Measurements from ENCODE around the gene KDM2A.
"Not testable (repeated sequence)": the region's sequence is repeated elsewhere in the genome, so short reads cannot be mapped to it uniquely, and the experiment has no call there.

The KDM2A gene

GRCh38 chr11:67126986-67127385 lies 7.9 kb downstream of the KDM2A start:
- Mint-ChIP-seq H3K27me3 (ENCODE audit: low read depth) (no peaks in the 10 kb centered on the region), H3K36me3 (ENCODE audit: low read depth) (peaks cover 20% of the 10 kb centered on the region), H3K4me1 (ENCODE audit: low read depth) (peaks cover 18% of the 10 kb centered on the region), H3K4me3 (no peak overlapping the region), H3K27ac (no peak overlapping the region), H3K9me3 (no peaks in the 10 kb centered on the region)

DNA sequence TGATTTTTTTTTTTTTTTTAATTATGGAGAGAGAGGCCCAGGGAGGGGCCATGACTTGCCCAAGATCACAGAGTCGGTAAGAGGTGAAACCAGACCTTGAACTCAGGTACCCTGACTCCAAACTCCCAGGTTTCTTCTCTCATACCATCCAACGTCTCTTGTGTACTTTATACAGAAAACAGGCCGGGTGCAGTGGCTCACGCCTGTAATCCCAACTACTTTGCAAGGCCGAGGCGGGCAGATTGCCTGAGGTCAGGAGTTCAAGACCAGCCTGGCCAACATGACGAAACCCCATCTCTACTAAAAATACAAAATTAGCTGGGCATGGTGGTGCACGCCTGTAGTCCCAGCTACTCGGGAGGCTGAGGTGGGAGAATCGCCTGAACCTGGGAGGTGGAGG lies 11.8 kb downstream of the KDM2A start:
- not testable (repeated sequence) for H3K27me3 Mint-ChIP-seq (ENCODE audit: low read depth); H3K27ac Mint-ChIP-seq; H3K9me3 Mint-ChIP-seq; H3K4me3 Mint-ChIP-seq
- Mint-ChIP-seq H3K36me3 (ENCODE audit: low read depth) (peaks cover 40% of the 10 kb centered on the region), H3K4me1 (ENCODE audit: low read depth) (peaks cover 16% of the 10 kb centered on the region)

GRCh38 chr11:67136156-67136555 lies 17.1 kb downstream of the KDM2A start:
- H3K27me3 Mint-ChIP-seq (ENCODE audit: low read depth) = no peaks in the 10 kb centered on the region
- peaks cover 13% of the 10 kb centered on the region for H3K4me1 Mint-ChIP-seq (ENCODE audit: low read depth)
- no peak overlapping the region for H3K27ac Mint-ChIP-seq
- no peak overlapping the region for H3K4me3 Mint-ChIP-seq
- peaks cover 52% of the 10 kb centered on the region for H3K36me3 Mint-ChIP-seq (ENCODE audit: low read depth)
- H3K9me3 Mint-ChIP-seq = no peaks in the 10 kb centered on the region

GRCh38 chr11:67138922-67139321 lies 19.9 kb downstream of the KDM2A start:
- no peaks in the 10 kb centered on the region for H3K27me3 Mint-ChIP-seq (ENCODE audit: low read depth)
- H3K36me3 Mint-ChIP-seq (ENCODE audit: low read depth) = peaks cover 37% of the 10 kb centered on the region

DNA sequence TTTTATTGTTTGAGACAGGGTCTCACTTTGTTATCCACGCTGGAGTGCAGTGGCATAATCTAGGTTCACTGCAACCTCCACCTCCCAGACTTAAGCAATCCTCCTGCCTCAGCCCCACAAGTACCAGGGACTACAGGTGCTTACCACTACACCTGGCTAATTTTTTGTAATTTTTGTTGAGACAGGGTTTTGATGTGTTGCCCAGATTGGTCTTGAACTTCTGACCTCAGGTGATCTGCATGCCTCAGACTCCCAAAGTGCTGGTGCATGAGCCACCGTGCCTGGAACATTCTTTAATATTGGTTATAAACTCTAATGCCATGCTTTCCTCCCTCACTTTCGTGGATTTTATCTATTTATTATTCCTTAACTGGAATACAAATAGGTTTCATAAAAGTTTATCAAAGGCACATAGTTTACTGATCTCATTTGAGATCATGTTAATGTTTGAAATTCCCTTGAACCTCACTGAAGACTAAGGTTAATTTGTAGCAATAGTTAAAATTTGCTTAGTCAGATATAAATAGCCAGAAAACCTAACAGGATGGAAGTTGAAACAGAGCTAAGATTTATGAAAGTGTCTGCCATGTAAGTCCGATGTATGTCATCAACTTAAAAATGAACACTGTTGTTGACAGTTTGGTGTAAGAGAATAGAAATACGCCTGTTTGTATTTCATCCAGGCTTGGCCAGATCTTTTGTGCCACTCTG lies 27.6 kb downstream of the KDM2A start:
- H3K27ac Mint-ChIP-seq = no peak overlapping the region
- no peak overlapping the region for H3K4me3 Mint-ChIP-seq
- H3K36me3 Mint-ChIP-seq (ENCODE audit: low read depth) = peaks cover 20% of the 10 kb centered on the region
- peaks cover 3% of the 10 kb centered on the region for H3K4me1 Mint-ChIP-seq (ENCODE audit: low read depth)
- H3K27me3 Mint-ChIP-seq (ENCODE audit: low read depth) = no peaks in the 10 kb centered on the region
- H3K9me3 Mint-ChIP-seq = no peaks in the 10 kb centered on the region

More at GRCh38 chr11:67138922-67139321, 19.9 kb downstream of the KDM2A start:
- no peaks in the 10 kb centered on the region for H3K9me3 Mint-ChIP-seq
- no peak overlapping the region for H3K4me3 Mint-ChIP-seq
- no peak overlapping the region for H3K27ac Mint-ChIP-seq
- H3K4me1 Mint-ChIP-seq (ENCODE audit: low read depth) = peaks cover 6% of the 10 kb centered on the region

DNA sequence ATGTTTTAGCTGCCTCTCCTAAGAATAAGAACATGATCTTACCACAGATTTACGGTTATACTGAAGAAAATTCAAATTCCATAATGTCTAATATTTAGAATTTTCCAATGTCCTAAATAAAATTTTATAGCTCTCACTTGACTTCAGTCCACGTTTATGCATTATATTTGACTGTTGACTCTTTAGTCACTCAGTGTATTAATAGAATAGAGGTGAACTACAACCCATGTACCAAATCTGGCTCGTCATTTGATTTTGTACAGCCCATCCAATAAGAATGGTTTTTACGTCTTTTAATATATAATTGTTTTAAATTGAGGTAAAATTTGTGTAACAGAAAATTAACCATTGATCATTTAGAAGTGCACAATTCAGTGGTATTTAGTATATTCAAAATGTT lies 34.9 kb downstream of the KDM2A start:
- no peaks in the 10 kb centered on the region for H3K9me3 Mint-ChIP-seq
- peaks cover 8% of the 10 kb centered on the region for H3K4me1 Mint-ChIP-seq (ENCODE audit: low read depth)
- H3K36me3 Mint-ChIP-seq (ENCODE audit: low read depth) = peaks cover 14% of the 10 kb centered on the region
- no peaks in the 10 kb centered on the region for H3K27me3 Mint-ChIP-seq (ENCODE audit: low read depth)
- H3K4me3 Mint-ChIP-seq = no peak overlapping the region
- no peak overlapping the region for H3K27ac Mint-ChIP-seq

DNA sequence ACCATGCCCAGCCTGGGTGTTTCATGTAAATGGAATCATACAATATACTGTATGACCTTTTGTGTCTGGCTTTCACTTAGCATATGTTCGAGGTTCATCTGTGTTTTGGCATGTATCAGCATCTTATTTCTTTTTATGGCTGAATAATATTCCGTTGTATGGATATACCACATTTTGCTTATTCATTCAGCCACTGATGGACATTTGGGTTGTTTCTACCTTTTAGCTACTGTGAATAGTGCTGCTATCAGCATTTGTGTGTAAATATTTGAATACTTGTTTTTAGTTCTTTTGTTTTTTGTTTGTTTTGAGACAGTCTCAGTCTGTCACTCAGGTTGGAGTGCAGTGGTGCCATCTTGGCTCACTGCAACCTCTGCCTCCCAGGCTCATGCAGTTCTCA lies 35.7 kb downstream of the KDM2A start:
- H3K9me3 Mint-ChIP-seq = no peaks in the 10 kb centered on the region
- no peaks in the 10 kb centered on the region for H3K27me3 Mint-ChIP-seq (ENCODE audit: low read depth)
- H3K4me1 Mint-ChIP-seq (ENCODE audit: low read depth) = peaks cover 14% of the 10 kb centered on the region
- H3K27ac Mint-ChIP-seq = no peak overlapping the region
- peaks cover 14% of the 10 kb centered on the region for H3K36me3 Mint-ChIP-seq (ENCODE audit: low read depth)
- no peak overlapping the region for H3K4me3 Mint-ChIP-seq

DNA sequence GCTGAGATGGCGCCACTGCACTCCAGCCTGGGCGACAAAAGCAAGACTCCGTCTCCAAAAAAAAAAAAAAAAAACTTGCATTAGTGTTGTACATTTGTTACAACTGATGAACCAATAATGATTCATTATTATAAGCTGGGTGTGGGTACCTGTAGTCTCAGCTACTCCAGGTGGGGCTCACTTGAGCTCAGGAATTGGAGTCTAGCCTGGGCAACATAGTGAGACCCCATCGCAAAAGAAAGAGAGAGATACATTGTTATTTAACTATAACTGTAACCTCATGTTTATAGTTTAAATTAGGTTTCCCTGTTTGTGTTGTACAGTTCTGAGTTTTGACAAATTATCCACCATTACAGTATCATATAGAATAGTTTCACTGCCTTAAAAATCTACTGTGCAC lies 38.6 kb downstream of the KDM2A start:
- no peaks in the 10 kb centered on the region for H3K9me3 Mint-ChIP-seq
- H3K4me1 Mint-ChIP-seq (ENCODE audit: low read depth) = peaks cover 29% of the 10 kb centered on the region
- peaks cover 6% of the 10 kb centered on the region for H3K36me3 Mint-ChIP-seq (ENCODE audit: low read depth)
- no peak overlapping the region for H3K27ac Mint-ChIP-seq
- H3K4me3 Mint-ChIP-seq = no peak overlapping the region
- no peaks in the 10 kb centered on the region for H3K27me3 Mint-ChIP-seq (ENCODE audit: low read depth)

GRCh38 chr11:67158221-67158620 lies 39.2 kb downstream of the KDM2A start:
- Mint-ChIP-seq H3K4me3 (no peak overlapping the region), H3K27me3 (ENCODE audit: low read depth) (no peaks in the 10 kb centered on the region), H3K27ac (no peak overlapping the region), H3K36me3 (ENCODE audit: low read depth) (peaks cover 8% of the 10 kb centered on the region), H3K4me1 (ENCODE audit: low read depth) (peaks cover 29% of the 10 kb centered on the region), H3K9me3 (no peaks in the 10 kb centered on the region)

DNA sequence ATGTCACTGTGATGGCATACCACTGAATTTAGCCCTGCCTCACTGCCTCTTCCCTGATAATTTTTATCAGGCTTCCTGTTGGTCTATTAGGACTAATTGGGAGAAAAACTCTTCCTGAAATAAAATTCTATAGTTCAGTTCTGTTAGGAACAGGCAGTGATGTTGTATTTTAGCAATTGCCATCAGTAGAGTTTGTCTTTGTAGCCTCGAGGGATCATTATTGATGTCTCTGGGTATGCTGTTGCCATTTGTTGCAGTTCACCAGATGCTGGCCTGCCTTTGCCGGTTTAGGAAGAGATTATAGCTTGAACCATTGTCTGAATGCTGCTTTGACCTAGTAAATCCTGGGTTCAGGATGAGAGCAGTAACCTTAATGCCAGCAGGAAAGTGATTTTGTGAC lies 41.0 kb downstream of the KDM2A start:
- no peaks in the 10 kb centered on the region for H3K27me3 Mint-ChIP-seq (ENCODE audit: low read depth)
- peaks cover 29% of the 10 kb centered on the region for H3K4me1 Mint-ChIP-seq (ENCODE audit: low read depth)

GRCh38 chr11:67160872-67161783 lies 42.1 kb downstream of the KDM2A start:
- Mint-ChIP-seq H3K4me1 (ENCODE audit: low read depth) (peaks cover 30% of the 10 kb centered on the region), H3K27me3 (ENCODE audit: low read depth) (no peaks in the 10 kb centered on the region), H3K9me3 (no peaks in the 10 kb centered on the region), H3K27ac (no peak overlapping the region), H3K36me3 (ENCODE audit: low read depth) (peaks cover 18% of the 10 kb centered on the region), H3K4me3 (no peak overlapping the region)

More for the DNA sequence above, 41.0 kb downstream of the KDM2A start:
- no peaks in the 10 kb centered on the region for H3K9me3 Mint-ChIP-seq
- H3K36me3 Mint-ChIP-seq (ENCODE audit: low read depth) = peaks cover 14% of the 10 kb centered on the region
- H3K27ac Mint-ChIP-seq = no peak overlapping the region
- H3K4me3 Mint-ChIP-seq = no peak overlapping the region

DNA sequence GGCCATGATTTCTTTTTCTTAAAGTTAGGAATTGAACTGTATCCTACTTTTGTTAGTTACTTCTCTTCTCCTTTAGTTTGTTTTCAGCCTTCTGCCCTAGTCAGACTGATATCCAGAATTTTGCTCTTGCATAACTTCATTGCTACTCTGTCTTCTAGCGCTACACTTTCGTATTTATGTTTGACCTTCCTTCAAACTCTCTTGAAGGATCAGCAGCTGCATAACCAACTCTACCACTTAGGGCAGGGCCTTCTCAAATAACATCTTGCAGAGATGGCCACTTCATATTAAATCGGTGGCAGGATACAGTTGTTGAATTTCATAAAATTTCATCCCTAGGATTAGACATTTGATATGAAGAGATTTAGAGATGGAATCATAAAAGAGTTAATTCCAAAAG lies 43.9 kb downstream of the KDM2A start:
- Mint-ChIP-seq H3K4me3 (no peak overlapping the region), H3K27me3 (ENCODE audit: low read depth) (no peaks in the 10 kb centered on the region), H3K9me3 (no peaks in the 10 kb centered on the region), H3K27ac (no peak overlapping the region), H3K36me3 (ENCODE audit: low read depth) (peaks cover 17% of the 10 kb centered on the region), H3K4me1 (ENCODE audit: low read depth) (peaks cover 30% of the 10 kb centered on the region)

DNA sequence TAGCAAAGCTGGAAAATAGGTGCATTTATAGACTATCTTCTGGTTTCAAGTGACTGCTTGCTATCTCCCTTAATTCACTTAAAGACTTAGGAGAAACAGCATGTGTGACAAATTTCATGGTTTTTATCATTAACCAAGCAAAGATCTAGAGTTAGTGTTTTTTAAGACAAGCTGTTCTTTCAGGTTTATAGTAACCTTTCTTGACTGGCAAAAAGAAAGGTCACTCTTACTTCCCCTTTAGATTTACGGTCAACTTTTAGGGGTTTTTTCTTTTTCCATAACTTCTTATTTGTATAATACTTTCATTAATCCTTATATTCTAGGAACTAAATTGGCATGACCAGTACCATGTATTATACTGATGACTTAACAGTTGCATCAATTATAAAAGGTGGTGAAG lies 46.6 kb downstream of the KDM2A start:
- Mint-ChIP-seq H3K4me1 (ENCODE audit: low read depth) (peaks cover 15% of the 10 kb centered on the region), H3K4me3 (no peak overlapping the region), H3K27me3 (ENCODE audit: low read depth) (no peaks in the 10 kb centered on the region), H3K27ac (no peak overlapping the region), H3K9me3 (no peaks in the 10 kb centered on the region), H3K36me3 (ENCODE audit: low read depth) (peaks cover 12% of the 10 kb centered on the region)

- Mint-ChIP-seq H3K27me3 (ENCODE audit: low read depth) (no peaks in the 10 kb centered on the region), H3K36me3 (ENCODE audit: low read depth) (peaks cover 13% of the 10 kb centered on the region), H3K4me1 (ENCODE audit: low read depth) (peaks cover 4% of the 10 kb centered on the region), H3K27ac (no peak overlapping the region), H3K4me3 (no peak overlapping the region), H3K9me3 (no peaks in the 10 kb centered on the region)
Observed at GRCh38 chr11:67167091-67167490, 48.0 kb downstream of the KDM2A start.

DNA sequence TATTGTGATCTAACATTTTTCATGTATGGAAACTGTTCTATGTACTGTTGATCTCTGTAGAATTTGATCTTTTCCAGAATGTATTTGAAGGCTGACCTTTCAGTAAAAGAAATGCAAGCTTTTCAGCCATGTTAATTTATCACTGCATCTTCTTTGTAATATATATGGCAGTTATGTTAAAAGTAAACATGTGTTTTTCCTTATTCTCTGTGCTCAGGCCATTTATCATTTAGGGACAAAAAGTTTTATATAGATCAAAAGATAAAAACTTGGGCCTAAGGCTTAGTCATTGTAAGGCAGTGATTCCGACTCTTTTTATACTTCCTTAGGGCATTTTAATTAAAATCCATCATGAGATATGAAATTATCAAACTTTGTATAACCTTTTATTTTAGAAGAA lies 48.7 kb downstream of the KDM2A start:
- no peak overlapping the region for H3K4me3 Mint-ChIP-seq
- peaks cover 16% of the 10 kb centered on the region for H3K36me3 Mint-ChIP-seq (ENCODE audit: low read depth)
- H3K27me3 Mint-ChIP-seq (ENCODE audit: low read depth) = no peaks in the 10 kb centered on the region
- peaks cover 6% of the 10 kb centered on the region for H3K4me1 Mint-ChIP-seq (ENCODE audit: low read depth)
- H3K27ac Mint-ChIP-seq = no peak overlapping the region
- H3K9me3 Mint-ChIP-seq = no peaks in the 10 kb centered on the region
